DMS 273 (cell line): ENCODE measurements around the gene IFIT5.
A peak's percentile ranks its signal among the peaks of the same experiment; 100 is the strongest.
"Not testable (repeated sequence)": the region's sequence is repeated elsewhere in the genome, so short reads cannot be mapped to it uniquely, and the experiment has no call there.

ENCODE experiments used
- DNase-seq: peaks from one replicate; lab custom pipeline; 2025; ENCODE audit not compliant: unreplicated experiment; lab: John Stamatoyannopoulos, UW

The IFIT5 gene

GRCh38 chr10:89427629-89428028 is 13.3 kb downstream of the IFIT5 start:
- DNase-seq = no peak

- DNase-seq = peak; percentile 51
These were observed 14.5 kb downstream of the IFIT5 start for GRCh38 chr10:89428877-89429276.

GRCh38 chr10:89431977-89432376 is 17.6 kb downstream of the IFIT5 start:
- DNase-seq = peak; percentile 5

GRCh38 chr10:89438525-89438924 is 24.2 kb downstream of the IFIT5 start:
- no peak for DNase-seq

- peak; percentile 21 for DNase-seq
These were observed 26.1 kb downstream of the IFIT5 start for GRCh38 chr10:89440226-89441009.

- no peak for DNase-seq
These were observed 27.9 kb downstream of the IFIT5 start for GRCh38 chr10:89442289-89442688.

- not testable (repeated sequence) for DNase-seq
These were observed 30.5 kb downstream of the IFIT5 start for GRCh38 chr10:89444819-89445218.

- DNase-seq = no peak
These were observed 36.5 kb downstream of the IFIT5 start for GRCh38 chr10:89450901-89451300.

- no peak for DNase-seq
These were observed 37.8 kb downstream of the IFIT5 start for GRCh38 chr10:89452193-89452592.

- no peak for DNase-seq
These were observed 40.4 kb downstream of the IFIT5 start for GRCh38 chr10:89454561-89455347.

GRCh38 chr10:89458291-89458690 is 43.9 kb downstream of the IFIT5 start:
- DNase-seq = no peak

- no peak for DNase-seq
These were observed 44.4 kb downstream of the IFIT5 start for GRCh38 chr10:89458784-89459183.

GRCh38 chr10:89463846-89464537 is 49.6 kb downstream of the IFIT5 start:
- no peak for DNase-seq

- no peak for DNase-seq
These were observed 50.8 kb downstream of the IFIT5 start for GRCh38 chr10:89465196-89465595.

GRCh38 chr10:89466599-89467035 is 52.2 kb downstream of the IFIT5 start:
- DNase-seq = peak; percentile 5

GRCh38 chr10:89468191-89468965 is 54.0 kb downstream of the IFIT5 start:
- DNase-seq = no peak

GRCh38 chr10:89469517-89469916 is 55.1 kb downstream of the IFIT5 start:
- DNase-seq = no peak
